ENCODE results near the gene HNRNPC.
A peak's percentile ranks its signal among the peaks of the same experiment; 100 is the strongest.
"Not testable (repeated sequence)": the region's sequence is repeated elsewhere in the genome, so short reads cannot be mapped to it uniquely, and the experiment has no call there.

Gene HNRNPC

DNA sequence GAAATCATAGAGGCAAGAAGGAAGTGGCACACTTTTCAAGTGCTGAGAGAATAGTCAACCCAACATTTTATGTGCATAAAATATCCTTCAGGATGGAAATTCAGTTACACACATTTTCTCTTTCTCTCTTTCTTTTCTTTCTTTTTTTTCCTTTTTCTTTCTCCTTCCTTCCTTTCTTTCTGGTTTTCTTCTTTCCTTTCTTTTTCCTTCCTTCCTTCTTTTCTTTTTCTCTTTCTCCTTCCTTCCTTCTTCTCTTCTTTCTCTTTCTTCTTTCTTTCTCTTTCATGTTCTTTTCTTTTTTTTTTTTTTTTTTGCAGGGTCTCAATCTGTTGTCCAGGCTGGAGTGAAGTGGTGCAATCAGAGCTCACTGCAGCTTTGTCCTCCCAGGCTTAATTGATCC lies 74.6 kb downstream of the HNRNPC start:
- DNase-seq, result no peak

DNA sequence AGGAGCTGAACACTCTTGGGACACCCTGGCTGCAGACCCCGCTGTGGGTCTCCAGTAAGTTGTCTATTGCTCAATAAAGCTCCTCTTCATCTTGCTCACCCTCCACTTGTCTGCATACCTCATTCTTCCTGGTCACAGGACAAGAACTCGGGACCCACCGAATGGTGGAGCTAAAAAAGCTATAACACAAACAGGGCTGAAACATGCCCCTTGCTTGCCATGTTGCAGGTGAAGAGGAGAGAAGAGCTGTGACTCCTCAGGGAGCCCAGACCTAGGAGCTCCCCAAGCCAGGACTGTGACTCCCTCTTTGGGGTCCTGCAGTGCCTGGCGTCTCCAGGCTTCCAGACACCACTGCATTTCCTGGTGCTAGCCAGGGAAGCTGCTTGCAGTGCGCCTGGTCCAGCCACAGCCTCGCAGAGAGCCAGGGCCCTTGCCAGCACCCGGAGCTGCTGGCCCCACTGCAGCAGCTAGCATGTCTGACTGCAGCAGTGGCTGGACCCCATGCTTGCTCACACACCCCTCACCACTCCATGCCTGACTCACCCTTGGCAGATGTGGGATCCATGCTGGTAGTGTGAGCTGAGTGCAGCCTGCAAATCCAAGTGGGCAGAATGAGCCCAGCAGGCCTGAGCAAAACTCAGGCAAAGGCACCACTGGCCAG lies 76.2 kb downstream of the HNRNPC start:
- DNase-seq, result no peak

DNA sequence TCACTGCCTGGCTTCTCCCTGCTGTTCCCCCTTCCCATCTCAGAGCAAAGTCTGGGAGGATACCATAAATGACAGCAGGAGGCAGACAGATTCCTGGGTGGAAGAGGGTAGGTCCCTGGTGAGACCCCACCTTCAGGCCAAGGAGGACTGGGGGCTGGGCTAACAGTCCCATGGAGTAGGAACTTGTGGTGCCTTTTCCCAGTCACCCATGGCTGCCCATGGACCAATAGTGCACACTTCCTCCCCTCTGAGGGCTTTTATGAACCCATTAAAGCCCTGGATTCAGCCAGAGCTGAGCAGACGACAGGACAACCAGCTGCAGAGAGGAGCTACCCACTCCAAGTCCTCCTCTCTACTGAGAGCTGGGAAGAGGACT lies 76.8 kb downstream of the HNRNPC start:
- no peak for DNase-seq

GRCh38 chr14:21191809-21192446 lies 77.3 kb downstream of the HNRNPC start:
- DNase-seq, result peak in 34 of 56 donors; percentile 3 to 53 (median 24)

- no peak for DNase-seq
Observed at GRCh38 chr14:21191261-21191808, 77.9 kb downstream of the HNRNPC start.

GRCh38 chr14:21185491-21185890 lies 83.8 kb downstream of the HNRNPC start:
- no peak for DNase-seq

DNA sequence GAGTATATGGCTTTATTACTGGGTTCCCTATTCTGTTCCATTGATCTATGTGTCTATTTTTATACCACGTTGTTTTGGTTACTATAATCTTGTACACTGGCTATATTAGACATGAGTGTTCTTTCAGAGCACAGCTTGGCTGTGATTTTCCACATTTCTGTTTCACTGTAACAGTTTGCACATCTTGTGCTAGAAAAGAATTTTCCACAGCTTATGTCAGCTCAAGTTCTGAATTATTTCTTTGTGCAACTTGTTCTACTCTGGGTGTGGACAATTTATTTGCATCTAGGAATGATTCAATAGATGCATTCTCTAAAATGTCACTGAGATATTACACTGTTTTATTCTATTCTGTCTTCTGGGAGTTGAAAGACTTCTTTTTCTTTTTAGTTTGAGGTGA lies 85.0 kb downstream of the HNRNPC start:
- no peak for DNase-seq

DNA sequence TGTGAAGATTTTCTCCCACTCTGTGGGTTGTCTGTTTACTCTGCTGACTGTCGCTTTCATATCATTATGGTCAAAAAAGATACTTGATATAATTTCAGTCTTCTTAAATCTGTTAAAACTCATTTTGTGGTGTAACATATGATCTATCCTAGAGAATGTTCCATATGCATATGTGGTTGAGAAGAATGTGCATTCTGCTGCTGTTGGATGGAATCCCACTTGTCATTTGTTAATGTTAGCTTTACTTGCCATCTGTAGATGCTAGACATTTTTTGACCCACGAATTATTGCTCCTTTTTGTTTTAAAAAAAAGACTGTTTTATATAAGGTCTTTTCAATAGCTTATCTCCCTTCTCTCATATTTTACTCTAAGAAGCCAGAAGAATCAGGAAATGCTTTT lies 87.1 kb downstream of the HNRNPC start:
- no peak for DNase-seq

DNA sequence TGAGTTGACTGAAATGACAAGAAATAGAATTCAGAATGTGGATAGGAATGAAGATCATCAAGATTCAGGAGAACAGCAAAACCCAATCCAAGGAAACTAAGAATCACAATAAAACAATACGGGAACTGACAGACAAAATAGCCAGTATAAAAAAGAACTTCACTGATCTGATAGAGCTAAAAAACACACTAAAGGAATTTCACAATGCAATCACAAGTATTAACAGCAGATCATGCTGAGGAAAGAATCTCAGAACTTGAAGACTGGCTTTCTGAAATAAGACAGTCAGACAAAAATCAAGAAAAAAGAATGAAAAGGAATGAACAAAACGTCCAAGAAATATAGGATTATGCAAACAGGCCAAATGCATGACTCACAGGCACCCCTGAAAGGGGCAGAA lies 98.1 kb downstream of the HNRNPC start:
- DNase-seq, result no peak

GRCh38 chr14:21169573-21169972 lies 99.7 kb downstream of the HNRNPC start:
- DNase-seq, result no peak

GRCh38 chr14:21168055-21168454 lies 101.2 kb downstream of the HNRNPC start:
- DNase-seq, result no peak

DNA sequence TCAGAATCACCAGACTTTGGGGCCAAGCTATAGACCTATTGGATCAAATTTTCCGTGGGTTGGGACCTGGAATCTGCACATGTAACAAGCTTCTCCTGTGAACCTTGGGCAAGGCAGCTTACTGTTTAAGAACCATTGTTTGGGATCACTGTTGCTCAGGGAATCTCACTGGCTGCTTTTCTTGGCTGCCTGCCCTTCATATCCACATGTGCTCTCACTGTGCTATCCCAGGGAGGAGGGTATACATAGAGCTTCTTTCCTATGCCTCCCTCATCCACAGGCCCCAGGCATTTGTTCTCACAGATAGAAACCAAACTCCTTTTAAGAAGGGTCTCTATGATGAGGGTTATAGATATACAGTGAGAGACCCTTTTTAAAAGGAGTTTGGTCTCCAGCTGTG lies 103.6 kb downstream of the HNRNPC start:
- DNase-seq, result not testable (repeated sequence)

DNA sequence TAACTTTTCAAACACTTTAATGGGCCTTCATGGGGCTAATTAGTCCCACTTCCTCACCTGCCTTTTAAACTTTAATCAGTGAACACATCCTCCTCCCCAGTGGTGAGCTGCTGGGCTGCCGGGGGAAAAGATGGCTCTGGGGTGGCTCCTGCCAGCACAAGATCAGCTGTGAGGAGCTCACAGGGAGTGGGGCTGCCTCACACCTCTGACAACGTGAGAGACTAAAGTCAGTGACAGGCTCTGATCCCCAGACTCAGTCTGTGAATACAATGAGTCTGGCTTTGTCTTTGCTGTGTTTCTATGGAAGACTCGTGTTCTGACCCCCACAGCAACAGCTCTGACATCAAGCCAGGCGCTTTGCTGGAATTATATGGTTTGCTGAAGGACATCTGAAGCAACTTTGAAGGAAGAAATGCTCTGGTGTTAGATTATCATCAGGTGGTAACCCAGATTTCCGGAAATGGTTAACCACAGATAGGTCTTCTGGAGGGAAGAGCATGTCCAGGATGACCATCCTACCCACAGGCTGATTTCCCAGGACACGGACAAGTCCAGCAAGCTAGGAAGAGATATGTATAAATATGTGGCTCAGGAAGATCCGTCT lies 104.1 kb downstream of the HNRNPC start:
- not testable (repeated sequence) for DNase-seq

- DNase-seq, result no peak
Observed at GRCh38 chr14:21163871-21164291, 105.4 kb downstream of the HNRNPC start.

GRCh38 chr14:21162081-21162480 lies 107.2 kb downstream of the HNRNPC start:
- DNase-seq, result no peak

- no peak for DNase-seq
Observed at GRCh38 chr14:21160061-21160610, 109.1 kb downstream of the HNRNPC start.
